HCT116 (cell line): Measurements from ENCODE around the gene CIT. TPM values are rescaled to one million over a fixed set of nuclear protein-coding genes. Genes with fewer than 3 reads are reported as not detected.

Source experiments
- ATAC-seq: fragments of 200-7000 bp; cut with Tn5 transposase; 2 replicates; pipeline ENCODE4 v1.9.1; 2020; ENCODE audit warnings: mild to moderate bottlenecking, moderate library complexity
- BruUV-seq: library from RNA; stranded (reverse); fragments of 400-500 nt; replicated peaks from 2 replicates; lab custom pipeline; 2021; lab: Mats Ljungman, UMichigan
- CTCF ChIA-PET: fragments of 300-600 bp; sonication (Branson Sonifier 250); formaldehyde crosslinking; loops from one replicate; lab custom pipeline; 2021; ENCODE audit warnings: antibody characterized with exemption; lab: Charles Lee
- POLR2A ChIA-PET: fragments of 300-600, 350-600 bp; sonication (Branson Sonifier 250); formaldehyde crosslinking; loops from one replicate; lab custom pipeline; 2021; ENCODE audit warnings: antibody characterized with exemption; lab: Charles Lee
- RAD21 ChIA-PET, 2 experiments: fragments of 300-600 bp; sonication (Branson Sonifier 250); formaldehyde crosslinking; loops; one replicate each; lab custom pipeline; 2023; ENCODE audit warnings: low total read pairs in 2 of 2; ENCODE audit not compliant: uncharacterized antibody in 2 of 2, unreplicated experiment in 2 of 2, low non-redundant PET in 1 of 2; lab: Charles Lee
- DNase-seq: peaks from one replicate; pipeline ENCODE4 v3.0.0-alpha.2; 2010; ENCODE audit warnings: low read depth, low spot score
- H2AFZ ChIP-seq: fragments of 200-600 bp; shearing (Covaris generic), sonication (generic); 2 replicates; pipeline ENCODE4 v1.6.1; 2017; ENCODE audit warnings: low read depth, mixed run types, mixed read lengths, antibody characterized with exemption, low read length; ENCODE audit not compliant: poor library complexity, severe bottlenecking
- H3K27ac ChIP-seq: 2 replicates; pipeline ENCODE4 v1.5.1; 2012; ENCODE audit warnings: low read depth, low read length
- H3K27me3 ChIP-seq: fragments of 200-600 bp; sonication (generic); 2 replicates; pipeline ENCODE4 v1.6.1; 2016; ENCODE audit warnings: mixed run types, low read length, mixed read lengths; ENCODE audit not compliant: insufficient read depth
- H3K36me3 ChIP-seq, 2 experiments: fragments of 200-500 bp in 1 of 2; fragments of 200-600 bp in 1 of 2; sonication (Bioruptor generic) in 1 of 2; sonication (generic) in 1 of 2; 2 replicates each; pipeline versions ENCODE4 v1.5.1 to v1.6.1; 2014 to 2016; ENCODE audit warnings: low read length in 2 of 2, inconsistent platforms in 1 of 2, mixed read lengths in 1 of 2, mixed run types in 1 of 2; ENCODE audit not compliant: insufficient read depth in 2 of 2, control insufficient read depth in 1 of 2
- H3K4me1 ChIP-seq, 2 experiments: fragments of 200-600 bp in 1 of 2; sonication (generic) in 1 of 2; 2 replicates each; pipeline versions ENCODE4 v1.5.1 to v1.6.1; 2012 to 2017; ENCODE audit warnings: low read length in 2 of 2, inconsistent platforms in 1 of 2, mild to moderate bottlenecking in 1 of 2, mixed read lengths in 1 of 2, mixed run types in 1 of 2, moderate library complexity in 1 of 2; ENCODE audit not compliant: insufficient read depth in 2 of 2, control insufficient read depth in 1 of 2
- H3K4me2 ChIP-seq: fragments of 200-600 bp; sonication (generic); 2 replicates; pipeline ENCODE4 v1.6.1; 2017; ENCODE audit warnings: mixed run types, low read length, mixed read lengths
- H3K4me3 ChIP-seq, 2 experiments: fragments of 200-600 bp in 1 of 2; sonication (generic) in 1 of 2; replicated peaks in 1 of 2; 2 replicates each; pipeline ENCODE4 v1.5.1; 2011 to 2016; ENCODE audit warnings: low read length in 2 of 2, control low read depth in 1 of 2, low read depth in 1 of 2, mild to moderate bottlenecking in 1 of 2, mixed read lengths in 1 of 2, mixed run types in 1 of 2
- H3K79me2 ChIP-seq: fragments of 200-600 bp; sonication (generic); 2 replicates; pipeline ENCODE4 v1.6.1; 2017; ENCODE audit warnings: mild to moderate bottlenecking, mixed run types, low read length, moderate library complexity, mixed read lengths; ENCODE audit not compliant: insufficient read depth
- H3K9ac ChIP-seq: fragments of 200-600 bp; sonication (generic); 2 replicates; pipeline ENCODE4 v1.6.1; 2016; ENCODE audit warnings: low read length, mixed read lengths
- H3K9me2 ChIP-seq: fragments of 200-600 bp; sonication (generic), shearing (Covaris generic); 2 replicates; pipeline ENCODE4 v1.6.1; 2017; ENCODE audit warnings: mixed run types, mild to moderate bottlenecking, moderate library complexity; ENCODE audit not compliant: insufficient read depth
- H3K9me3 ChIP-seq, 2 experiments: fragments of 200-500 bp in 1 of 2; fragments of 200-600 bp in 1 of 2; sonication (Bioruptor generic) in 1 of 2; sonication (generic) in 1 of 2; 2 replicates each; pipeline ENCODE4 v1.6.1; 2014 to 2017; ENCODE audit warnings: low read length in 2 of 2, mixed read lengths in 2 of 2, inconsistent platforms in 1 of 2, low read depth in 1 of 2, mild to moderate bottlenecking in 1 of 2, mixed run types in 1 of 2, moderate library complexity in 1 of 2; ENCODE audit not compliant: control insufficient read depth in 1 of 2, insufficient read depth in 1 of 2
- H4K20me1 ChIP-seq: fragments of 200-600 bp; sonication (generic), shearing (Covaris generic); 2 replicates; pipeline ENCODE4 v1.6.1; 2017; ENCODE audit warnings: mixed run types, mild to moderate bottlenecking, moderate library complexity; ENCODE audit not compliant: insufficient read depth
- CBX3 ChIP-seq: IDR thresholded peaks from 2 replicates; pipeline ENCODE4 v1.6.1; 2012; ENCODE audit warnings: low read depth
- CEBPB ChIP-seq: IDR thresholded peaks from 2 replicates; pipeline ENCODE4 v1.6.1; 2012; ENCODE audit warnings: low read depth
- POLR2A ChIP-seq: IDR thresholded peaks from 2 replicates; pipeline ENCODE4 v1.7.0; 2011; ENCODE audit warnings: borderline replicate concordance; ENCODE audit not compliant: insufficient read depth, insufficient read length; ENCODE audit errors: extremely low read depth
- POLR2AphosphoS5 ChIP-seq: IDR thresholded peaks from 2 replicates; pipeline ENCODE4 v1.6.1; 2011; ENCODE audit warnings: mild to moderate bottlenecking, low read depth, low read length, moderate library complexity
- RAD21 ChIP-seq: IDR thresholded peaks from 2 replicates; pipeline ENCODE4 v1.6.1; 2012; ENCODE audit warnings: low read depth, mild to moderate bottlenecking
- SIN3A ChIP-seq: IDR thresholded peaks from 2 replicates; pipeline ENCODE4 v1.6.1; 2012; ENCODE audit warnings: low read depth
- SRF ChIP-seq: IDR thresholded peaks from 2 replicates; pipeline ENCODE4 v1.6.1; 2012; ENCODE audit warnings: low read depth
- TCF7L2 ChIP-seq: IDR thresholded peaks from 2 replicates; pipeline ENCODE4 v1.7.0; 2011; ENCODE audit warnings: borderline replicate concordance, inconsistent platforms; ENCODE audit not compliant: insufficient read depth, insufficient read length; ENCODE audit errors: extremely low read depth
- YY1 ChIP-seq: IDR thresholded peaks from 2 replicates; pipeline ENCODE4 v1.6.1; 2011; ENCODE audit warnings: low read length, low read depth, moderate library complexity, mild to moderate bottlenecking; ENCODE audit not compliant: insufficient replicate concordance; ENCODE audit errors: extremely low read depth
- ZFX ChIP-seq: fragments of 450-650 bp; IDR thresholded peaks from 2 replicates; pipeline ENCODE4 v1.6.1; 2017
- intact Hi-C: fragments of 100-400 bp; cut with micrococcal nuclease; formaldehyde crosslinking; loops from 2 replicates; pipeline ENCODE4 v1.10.0; 2022
- total RNA-seq: library from RNA; stranded (reverse); gene quantifications from one replicate; pipeline ENCODE4 v1.2.1, GENCODE V29; 2021; ENCODE audit not compliant: unreplicated experiment
- TF ChIP-seq, protein P1 (sequence below): IDR thresholded peaks from 2 replicates; pipeline ENCODE4 v1.6.1; 2012
- TF ChIP-seq, protein P2 (sequence below): IDR thresholded peaks from 2 replicates; pipeline ENCODE4 v1.6.1; 2012; ENCODE audit warnings: low read depth

Gene CIT
- total RNA-seq, 1 experiment from 2014 or later: 54.2 TPM

DNA sequence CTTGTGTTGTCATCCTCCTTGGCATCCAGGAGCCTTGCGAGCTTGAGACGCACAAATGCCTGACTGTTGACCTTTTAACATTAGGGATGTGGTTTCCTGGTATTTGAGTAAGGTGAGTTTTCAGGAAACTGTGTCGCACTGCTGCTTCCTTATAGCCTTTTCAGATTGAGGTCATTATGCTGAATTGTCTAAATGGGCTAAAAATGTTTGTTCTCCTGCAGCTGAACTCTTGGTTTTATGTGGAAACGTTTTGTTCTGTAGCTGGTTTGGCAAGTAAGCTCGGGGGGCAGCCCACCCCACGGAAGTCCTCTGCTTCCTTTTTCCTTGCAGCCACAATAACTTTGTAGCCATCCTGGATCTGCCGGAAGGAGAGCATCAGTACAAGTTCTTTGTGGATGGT is 203.5 kb downstream of the CIT start:
- Histone ChIP-seq H3K9me2 (no peaks in the 10 kb centered on the region), H2AFZ (no peak overlapping the region), H3K36me3 (peaks cover 39 to 76% of the 10 kb centered on the region in 2 experiments; a peak in 3 of 4 replicates), H3K4me1 (peaks cover 0 to 4% of the 10 kb centered on the region in 2 experiments; a peak in 1 of 4 replicates), H3K27me3 (no peaks in the 10 kb centered on the region), H3K27ac (no peak overlapping the region), H3K79me2 (peaks cover 32% of the 10 kb centered on the region), H3K4me3 (no peak overlapping the region), H3K9ac (no peak overlapping the region), H3K9me3 (no peaks in the 10 kb centered on the region), H3K4me2 (no peak overlapping the region), H4K20me1 (no peaks in the 10 kb centered on the region)
- CTCF ChIA-PET: no interaction called here
- intact Hi-C loops: no loop called here
- no TSS peak for BruUV-seq
- TF ChIP-seq, protein P1, sequence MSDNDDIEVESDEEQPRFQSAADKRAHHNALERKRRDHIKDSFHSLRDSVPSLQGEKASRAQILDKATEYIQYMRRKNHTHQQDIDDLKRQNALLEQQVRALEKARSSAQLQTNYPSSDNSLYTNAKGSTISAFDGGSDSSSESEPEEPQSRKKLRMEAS: no peak
- TF ChIP-seq, protein P2, sequence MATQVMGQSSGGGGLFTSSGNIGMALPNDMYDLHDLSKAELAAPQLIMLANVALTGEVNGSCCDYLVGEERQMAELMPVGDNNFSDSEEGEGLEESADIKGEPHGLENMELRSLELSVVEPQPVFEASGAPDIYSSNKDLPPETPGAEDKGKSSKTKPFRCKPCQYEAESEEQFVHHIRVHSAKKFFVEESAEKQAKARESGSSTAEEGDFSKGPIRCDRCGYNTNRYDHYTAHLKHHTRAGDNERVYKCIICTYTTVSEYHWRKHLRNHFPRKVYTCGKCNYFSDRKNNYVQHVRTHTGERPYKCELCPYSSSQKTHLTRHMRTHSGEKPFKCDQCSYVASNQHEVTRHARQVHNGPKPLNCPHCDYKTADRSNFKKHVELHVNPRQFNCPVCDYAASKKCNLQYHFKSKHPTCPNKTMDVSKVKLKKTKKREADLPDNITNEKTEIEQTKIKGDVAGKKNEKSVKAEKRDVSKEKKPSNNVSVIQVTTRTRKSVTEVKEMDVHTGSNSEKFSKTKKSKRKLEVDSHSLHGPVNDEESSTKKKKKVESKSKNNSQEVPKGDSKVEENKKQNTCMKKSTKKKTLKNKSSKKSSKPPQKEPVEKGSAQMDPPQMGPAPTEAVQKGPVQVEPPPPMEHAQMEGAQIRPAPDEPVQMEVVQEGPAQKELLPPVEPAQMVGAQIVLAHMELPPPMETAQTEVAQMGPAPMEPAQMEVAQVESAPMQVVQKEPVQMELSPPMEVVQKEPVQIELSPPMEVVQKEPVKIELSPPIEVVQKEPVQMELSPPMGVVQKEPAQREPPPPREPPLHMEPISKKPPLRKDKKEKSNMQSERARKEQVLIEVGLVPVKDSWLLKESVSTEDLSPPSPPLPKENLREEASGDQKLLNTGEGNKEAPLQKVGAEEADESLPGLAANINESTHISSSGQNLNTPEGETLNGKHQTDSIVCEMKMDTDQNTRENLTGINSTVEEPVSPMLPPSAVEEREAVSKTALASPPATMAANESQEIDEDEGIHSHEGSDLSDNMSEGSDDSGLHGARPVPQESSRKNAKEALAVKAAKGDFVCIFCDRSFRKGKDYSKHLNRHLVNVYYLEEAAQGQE: no peak
- no peak for TF ChIP-seq SIN3A
- RAD21 ChIA-PET: no interaction called here
- DNase-seq: no peak
- POLR2A ChIA-PET: no interaction called here
- ATAC-seq: no peak

DNA sequence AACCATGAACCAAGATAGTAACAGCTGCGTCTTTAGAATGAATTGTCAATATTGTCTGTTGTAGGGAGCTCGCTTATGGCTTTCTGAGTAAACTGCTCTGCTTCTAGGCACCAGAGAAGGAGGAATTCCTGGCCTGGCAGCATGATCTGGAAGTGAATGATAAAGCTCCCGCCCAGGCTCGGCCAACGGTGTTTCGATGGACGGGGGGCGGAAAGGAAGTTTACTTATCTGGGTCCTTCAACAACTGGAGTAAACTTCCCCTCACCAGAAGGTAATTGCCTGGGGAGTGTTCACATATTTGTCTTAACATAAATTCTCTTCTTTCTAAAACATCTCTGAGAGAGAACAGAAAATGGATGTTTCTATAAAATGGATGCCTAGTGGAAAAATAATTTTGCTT is 204.9 kb downstream of the CIT start:
- ChIA-PET CTCF (no interaction called here), POLR2A (no interaction called here), RAD21 (no interaction called here)
- Histone ChIP-seq H3K4me3 (no peak overlapping the region), H3K79me2 (peaks cover 40% of the 10 kb centered on the region), H3K36me3 (peaks cover 27 to 63% of the 10 kb centered on the region in 2 experiments; a peak in 3 of 4 replicates), H3K4me2 (no peak overlapping the region), H3K27ac (no peak overlapping the region), H4K20me1 (no peaks in the 10 kb centered on the region), H3K4me1 (peaks cover 0 to 7% of the 10 kb centered on the region in 2 experiments; a peak in 1 of 4 replicates), H3K9me2 (no peaks in the 10 kb centered on the region), H2AFZ (no peak overlapping the region), H3K9ac (no peak overlapping the region), H3K9me3 (no peaks in the 10 kb centered on the region), H3K27me3 (no peaks in the 10 kb centered on the region)
- ATAC-seq (no peak), DNase-seq (no peak)
- intact Hi-C loops: no loop called here
- BruUV-seq: no TSS peak
- TF ChIP-seq, protein P2: no peak
- TF ChIP-seq YY1: no peak
- TF ChIP-seq RAD21: no peak
- no peak for TF ChIP-seq SIN3A
- TF ChIP-seq CEBPB: no peak
- TF ChIP-seq SRF: no peak
- no peak for TF ChIP-seq TCF7L2
- TF ChIP-seq POLR2A: no peak
- TF ChIP-seq ZFX: no peak
- TF ChIP-seq CBX3: no peak
- no peak for TF ChIP-seq POLR2AphosphoS5
